SK-N-SH (cell line): ENCODE results near the gene TMEM165. TPM values are rescaled to one million over a fixed set of nuclear protein-coding genes. Genes with fewer than 3 reads are reported as not detected.

ENCODE experiments used
- CTCF ChIA-PET: fragments of 300-600, 350-600 bp; formaldehyde crosslinking; extraction: SDS; loops from one replicate; lab custom pipeline; 2021; lab: Yijun Ruan, JAX
- POLR2A ChIA-PET: fragments of 350-600 bp; sonication (Branson Sonifier 250); formaldehyde crosslinking; extraction: SDS; loops from one replicate; lab custom pipeline; 2020; ENCODE audit warnings: antibody characterized with exemption, inconsistent platforms; lab: Yijun Ruan, JAX
- DNase-seq: peaks from one replicate; pipeline ENCODE4 v3.0.0; 2012
- H2AFZ ChIP-seq: fragments of 200-600 bp; sonication (generic); 2 replicates; pipeline ENCODE4 v1.8.1; 2016; ENCODE audit warnings: antibody characterized with exemption, mild to moderate bottlenecking, low read depth
- H3F3A ChIP-seq: fragments of 200-600 bp; sonication (generic); replicated peaks from 2 replicates; pipeline ENCODE3; 2016; ENCODE audit warnings: antibody characterized with exemption, mild to moderate bottlenecking; ENCODE audit not compliant: insufficient read depth
- H3K27ac ChIP-seq, 2 experiments: fragments of 200-500 bp in 1 of 2; fragments of 200-600 bp in 1 of 2; sonication (Bioruptor generic) in 1 of 2; sonication (generic), shearing (Covaris generic) in 1 of 2; 2 replicates each; pipeline versions ENCODE4 v1.5.1 to v1.6.1; 2014 to 2016; ENCODE audit warnings: low read depth in 2 of 2, inconsistent platforms in 1 of 2, low read length in 1 of 2, mild to moderate bottlenecking in 1 of 2, mixed read lengths in 1 of 2
- H3K27me3 ChIP-seq: fragments of 200-600 bp; sonication (generic), shearing (Covaris generic); 2 replicates; pipeline ENCODE4 v1.6.1; 2016; ENCODE audit warnings: mixed run types; ENCODE audit not compliant: insufficient read depth
- H3K36me3 ChIP-seq, 2 experiments: fragments of 200-500 bp in 1 of 2; fragments of 200-600 bp in 1 of 2; sonication (Bioruptor generic) in 1 of 2; sonication (generic) in 1 of 2; replicated peaks in 1 of 2; 2 replicates each; pipeline versions ENCODE3 to v1.5.1; 2014 to 2016; ENCODE audit warnings: low read length in 1 of 2, mild to moderate bottlenecking in 1 of 2; ENCODE audit not compliant: insufficient read depth in 2 of 2, control insufficient read depth in 1 of 2
- H3K4me1 ChIP-seq, 2 experiments: fragments of 200-500 bp in 1 of 2; fragments of 200-600 bp in 1 of 2; sonication (Bioruptor generic) in 1 of 2; sonication (generic), shearing (Covaris generic) in 1 of 2; 2 replicates each; pipeline versions ENCODE4 v1.5.1 to v1.6.1; 2014 to 2016; ENCODE audit warnings: low read depth in 1 of 2, low read length in 1 of 2, mixed run types in 1 of 2; ENCODE audit not compliant: insufficient read depth in 2 of 2, control insufficient read depth in 1 of 2
- H3K4me2 ChIP-seq: fragments of 200-600 bp; sonication (generic), shearing (Covaris generic); 2 replicates; pipeline ENCODE4 v1.6.1; 2017; ENCODE audit warnings: mixed run types
- H3K4me3 ChIP-seq, 2 experiments: fragments of 200-500 bp in 1 of 2; fragments of 200-600 bp in 1 of 2; sonication (Bioruptor generic) in 1 of 2; sonication (generic), shearing (Covaris generic) in 1 of 2; 2 replicates each; pipeline versions ENCODE4 v1.5.1 to v1.8.1; 2014 to 2016; ENCODE audit warnings: low read depth in 2 of 2, inconsistent platforms in 1 of 2, low read length in 1 of 2, mild to moderate bottlenecking in 1 of 2, mixed read lengths in 1 of 2, moderate library complexity in 1 of 2
- H3K79me2 ChIP-seq: fragments of 200-600 bp; sonication (generic); 2 replicates; pipeline ENCODE4 v1.8.1; 2017; ENCODE audit warnings: mild to moderate bottlenecking; ENCODE audit not compliant: insufficient read depth
- H3K9ac ChIP-seq: fragments of 200-600 bp; sonication (generic); 2 replicates; pipeline ENCODE4 v1.6.1; 2017; ENCODE audit warnings: mixed run types
- H3K9me2 ChIP-seq: fragments of 200-600 bp; sonication (generic); 2 replicates; pipeline ENCODE4 v1.6.1; 2017; ENCODE audit warnings: mixed run types
- H3K9me3 ChIP-seq: fragments of 200-600 bp; sonication (generic); 2 replicates; pipeline ENCODE4 v1.6.1; 2017; ENCODE audit warnings: mixed run types, mild to moderate bottlenecking, moderate library complexity
- H4K20me1 ChIP-seq: fragments of 200-600 bp; sonication (generic); 2 replicates; pipeline ENCODE4 v1.6.1; 2017; ENCODE audit warnings: mild to moderate bottlenecking, mixed run types; ENCODE audit not compliant: insufficient read depth
- ELF1 ChIP-seq: IDR thresholded peaks from 2 replicates; pipeline ENCODE4 v1.4.0; 2012
- EP300 ChIP-seq, 2 experiments: IDR thresholded peaks; 2 replicates each; pipeline versions ENCODE4 v1.4.0 to v1.6.1; 2012; ENCODE audit warnings: borderline replicate concordance in 1 of 2, low read depth in 1 of 2, low read length in 1 of 2
- FOXM1 ChIP-seq: IDR thresholded peaks from 2 replicates; pipeline ENCODE4 v1.4.0; 2012; ENCODE audit warnings: low read depth, mild to moderate bottlenecking
- GABPA ChIP-seq: IDR thresholded peaks from 2 replicates; pipeline ENCODE4 v1.4.0; 2012; ENCODE audit warnings: low read depth, mild to moderate bottlenecking
- GATA2 ChIP-seq: sonication (generic); formaldehyde crosslinking; IDR thresholded peaks from 2 replicates; pipeline ENCODE4 v1.5.0; 2020; ENCODE audit warnings: mild to moderate bottlenecking, missing genetic modification reagents
- MEF2A ChIP-seq: IDR thresholded peaks from 2 replicates; pipeline ENCODE4 v1.4.0; 2012; ENCODE audit warnings: low read depth, borderline replicate concordance
- NRF1 ChIP-seq: IDR thresholded peaks from 2 replicates; pipeline ENCODE4 v1.6.1; 2012; ENCODE audit warnings: low read depth, mild to moderate bottlenecking, low read length
- RAD21 ChIP-seq: IDR thresholded peaks from 2 replicates; pipeline ENCODE4 v1.6.1; 2012; ENCODE audit warnings: mild to moderate bottlenecking, low read length
- RXRA ChIP-seq: IDR thresholded peaks from 2 replicates; pipeline ENCODE4 v1.4.0; 2012; ENCODE audit warnings: low read depth, mild to moderate bottlenecking, borderline replicate concordance
- YY1 ChIP-seq: IDR thresholded peaks from 2 replicates; pipeline ENCODE4 v1.4.0; 2012; ENCODE audit warnings: low read depth, mild to moderate bottlenecking
- WGBS: methylation state at CpG from one replicate; pipeline ENCODE4 v1.1.6; 2017; ENCODE audit warnings: low lambda C conversion rate; 5-methylcytosine and 5-hydroxymethylcytosine counted together
- polyA plus RNA-seq, 3 experiments: library from polyadenylated mRNA; depleted of rRNA; stranded (reverse); fragments of >200 nt; gene quantifications; 2 replicates each; pipeline ENCODE4 v1.2.3, GENCODE V29; 2012
- TF ChIP-seq, protein P1 (sequence below): IDR thresholded peaks from 2 replicates; pipeline ENCODE4 v1.4.0; 2012; ENCODE audit warnings: low read depth
- TF ChIP-seq, protein P2 (sequence below): fragments of 150-350 bp; IDR thresholded peaks from 2 replicates; pipeline ENCODE4 v1.6.1; 2017; ENCODE audit warnings: antibody characterized with exemption, low read length, low read depth, borderline replicate concordance
- TF ChIP-seq, protein P3 (sequence below): fragments of 200-600 bp; sonication (generic); IDR thresholded peaks from 2 replicates; pipeline ENCODE4 v1.6.1; 2017; ENCODE audit warnings: antibody characterized with exemption, mild to moderate bottlenecking, moderate library complexity

TMEM165 gene
- polyA plus RNA-seq, 1 of the 3 experiments (the other 2 are of a cell fraction), result 58.6 TPM

DNA sequence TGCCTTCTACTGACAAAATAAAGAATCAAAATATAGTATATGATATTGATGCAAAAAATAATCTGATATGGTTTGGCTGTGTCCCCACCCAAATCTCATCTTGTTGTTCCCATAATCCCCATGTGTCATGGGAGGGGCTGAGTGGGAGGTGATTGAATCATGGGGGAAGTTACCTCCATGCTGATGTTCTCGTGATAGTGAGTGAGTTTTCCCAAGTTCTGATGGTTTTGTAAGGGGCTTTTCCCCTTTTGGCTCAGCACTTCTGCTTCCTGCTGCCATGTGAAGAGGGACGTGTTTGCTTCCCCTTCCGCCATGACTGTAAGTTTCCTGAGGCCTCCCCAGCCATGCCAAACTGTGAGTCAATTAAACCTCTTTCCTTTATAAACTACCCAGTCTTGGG is 70.2 kb downstream of the TMEM165 start:
- no peaks in the 10 kb centered on the region for H3K4me1 ChIP-seq
- H3K9ac ChIP-seq, result no peak overlapping the region
- H3K9me2 ChIP-seq, result no peaks in the 10 kb centered on the region
- no peak overlapping the region for H3K4me3 ChIP-seq
- WGBS, result 86% methylated on average over 3 of the region's 3 CpGs
- no peaks in the 10 kb centered on the region for H3K79me2 ChIP-seq
- peaks cover 7% of the 10 kb centered on the region for H3F3A ChIP-seq
- no peaks in the 10 kb centered on the region for H3K27me3 ChIP-seq
- peaks cover 28 to 48% of the 10 kb centered on the region in 2 experiments for H3K36me3 ChIP-seq
- POLR2A ChIA-PET, result no interaction called here
- H3K27ac ChIP-seq, result no peak overlapping the region
- H3K9me3 ChIP-seq, result no peaks in the 10 kb centered on the region
- TF ChIP-seq FOXM1 (no peak), MEF2A (no peak), ELF1 (no peak), GABPA (no peak), RXRA (no peak), EP300 (IDR thresholded peaks at IDR 0.05; ENCODE audit: borderline replicate concordance in 1 of 2, low read depth in 1 of 2, low read length in 1 of 2) (no peak), GATA2 (CRISPR knock-in tag) (no peak)
- TF ChIP-seq, protein P1, sequence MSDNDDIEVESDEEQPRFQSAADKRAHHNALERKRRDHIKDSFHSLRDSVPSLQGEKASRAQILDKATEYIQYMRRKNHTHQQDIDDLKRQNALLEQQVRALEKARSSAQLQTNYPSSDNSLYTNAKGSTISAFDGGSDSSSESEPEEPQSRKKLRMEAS, result no peak
- TF ChIP-seq, protein P2, sequence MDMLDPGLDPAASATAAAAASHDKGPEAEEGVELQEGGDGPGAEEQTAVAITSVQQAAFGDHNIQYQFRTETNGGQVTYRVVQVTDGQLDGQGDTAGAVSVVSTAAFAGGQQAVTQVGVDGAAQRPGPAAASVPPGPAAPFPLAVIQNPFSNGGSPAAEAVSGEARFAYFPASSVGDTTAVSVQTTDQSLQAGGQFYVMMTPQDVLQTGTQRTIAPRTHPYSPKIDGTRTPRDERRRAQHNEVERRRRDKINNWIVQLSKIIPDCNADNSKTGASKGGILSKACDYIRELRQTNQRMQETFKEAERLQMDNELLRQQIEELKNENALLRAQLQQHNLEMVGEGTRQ, result no peak
- H2AFZ ChIP-seq, result no peak overlapping the region
- CTCF ChIA-PET, result interaction anchor here (0.6 kb wide), 1 partner anchor 194 kb away, joined by 3 read pairs; no protein-coding TSS in a partner anchor
- H4K20me1 ChIP-seq, result no peaks in the 10 kb centered on the region
- no peak overlapping the region for H3K4me2 ChIP-seq
- no peak for DNase-seq

DNA sequence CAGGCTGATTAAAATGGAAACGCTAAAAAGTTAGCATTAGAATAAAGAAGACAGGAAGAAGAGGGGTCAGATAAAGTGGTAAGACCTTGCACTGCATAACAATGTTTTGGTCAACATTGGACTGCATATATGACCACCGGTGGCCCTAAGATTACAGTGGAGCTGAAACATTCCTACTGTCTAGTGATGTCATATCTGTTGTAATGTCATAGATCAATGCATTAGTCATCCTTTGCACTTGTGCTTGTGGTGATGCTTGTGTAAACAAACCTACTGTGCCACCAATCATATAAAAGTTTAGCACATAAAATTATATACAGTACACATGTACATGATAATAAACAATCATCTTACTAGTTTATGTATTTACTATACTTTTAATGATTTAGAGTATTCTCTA is 73.0 kb downstream of the TMEM165 start:
- POLR2A ChIA-PET, result no interaction called here
- CTCF ChIA-PET, result interaction anchor here (0.8 to 1.4 kb wide), 2 partner anchors 57 to 966 kb away, joined by 3 read pairs; no protein-coding TSS in a partner anchor

More for the DNA sequence above, 73.0 kb downstream of the TMEM165 start:
- WGBS, result 93% methylated on average over 2 of the region's 2 CpGs
- Histone ChIP-seq H3F3A (peaks cover 7% of the 10 kb centered on the region), H3K4me1 (no peaks in the 10 kb centered on the region), H3K36me3 (peaks cover 34 to 54% of the 10 kb centered on the region in 2 experiments), H3K9ac (no peak overlapping the region), H3K4me2 (no peak overlapping the region), H3K9me3 (no peaks in the 10 kb centered on the region), H3K79me2 (no peaks in the 10 kb centered on the region), H2AFZ (no peak overlapping the region), H3K27ac (no peak overlapping the region), H4K20me1 (no peaks in the 10 kb centered on the region), H3K9me2 (no peaks in the 10 kb centered on the region), H3K27me3 (no peaks in the 10 kb centered on the region), H3K4me3 (no peak overlapping the region)
- no peak for DNase-seq
- TF ChIP-seq RAD21, result no peak
- TF ChIP-seq GABPA, result no peak
- TF ChIP-seq, protein P3, sequence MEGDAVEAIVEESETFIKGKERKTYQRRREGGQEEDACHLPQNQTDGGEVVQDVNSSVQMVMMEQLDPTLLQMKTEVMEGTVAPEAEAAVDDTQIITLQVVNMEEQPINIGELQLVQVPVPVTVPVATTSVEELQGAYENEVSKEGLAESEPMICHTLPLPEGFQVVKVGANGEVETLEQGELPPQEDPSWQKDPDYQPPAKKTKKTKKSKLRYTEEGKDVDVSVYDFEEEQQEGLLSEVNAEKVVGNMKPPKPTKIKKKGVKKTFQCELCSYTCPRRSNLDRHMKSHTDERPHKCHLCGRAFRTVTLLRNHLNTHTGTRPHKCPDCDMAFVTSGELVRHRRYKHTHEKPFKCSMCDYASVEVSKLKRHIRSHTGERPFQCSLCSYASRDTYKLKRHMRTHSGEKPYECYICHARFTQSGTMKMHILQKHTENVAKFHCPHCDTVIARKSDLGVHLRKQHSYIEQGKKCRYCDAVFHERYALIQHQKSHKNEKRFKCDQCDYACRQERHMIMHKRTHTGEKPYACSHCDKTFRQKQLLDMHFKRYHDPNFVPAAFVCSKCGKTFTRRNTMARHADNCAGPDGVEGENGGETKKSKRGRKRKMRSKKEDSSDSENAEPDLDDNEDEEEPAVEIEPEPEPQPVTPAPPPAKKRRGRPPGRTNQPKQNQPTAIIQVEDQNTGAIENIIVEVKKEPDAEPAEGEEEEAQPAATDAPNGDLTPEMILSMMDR, result no peak
- TF ChIP-seq YY1, result no peak
- no peak for TF ChIP-seq NRF1
- no peak for TF ChIP-seq FOXM1
- no peak for TF ChIP-seq ELF1
